Adrenal gland (tissue), 19 donors: ENCODE measurements around the gene NCKAP5. TPM values are rescaled to one million over a fixed set of nuclear protein-coding genes. Genes with fewer than 3 reads are reported as not detected.
A peak's percentile ranks its signal among the peaks of the same experiment; 100 is the strongest.

Source experiments
- DNase-seq, 7 donors: peaks; one replicate each; pipeline ENCODE4 v3.0.0-alpha.2; 2019 to 2020
- H3K27ac ChIP-seq, 5 donors: fragments of 200-600 bp; sonication (generic) in 4 of 5; 1 replicate in 3 of 5; 2 replicates in 2 of 5; pipeline versions ENCODE4 v1.5.1 to v1.8.0; 2016 to 2020; ENCODE audit warnings: mild to moderate bottlenecking in 1 of 5
- H3K27me3 ChIP-seq: fragments of 200-600 bp; 2 replicates; pipeline ENCODE4 v1.8.0; 2021
- H3K36me3 ChIP-seq, 2 donors: fragments of 200-600 bp; replicated peaks in 1 of 2; 1 replicate in 1 of 2; 2 replicates in 1 of 2; pipeline versions ENCODE4 v1.5.1 to v1.8.0; 2018 to 2022
- H3K4me1 ChIP-seq, 2 donors: fragments of 200-600 bp; replicated peaks in 1 of 2; 1 replicate in 1 of 2; 2 replicates in 1 of 2; pipeline versions ENCODE4 v1.5.1 to v1.8.0; 2018 to 2021
- H3K4me3 ChIP-seq, 4 donors: fragments of 200-600 bp; sonication (generic) in 3 of 4; one replicate each; pipeline ENCODE4 v1.5.1; 2016 to 2018
- H3K9me3 ChIP-seq, 3 donors: fragments of 200-600 bp; sonication (generic) in 1 of 3; replicated peaks in 1 of 3; 1 replicate in 2 of 3; 2 replicates in 1 of 3; pipeline versions ENCODE4 v1.5.1 to v1.8.0; 2016 to 2021
- POLR2A ChIP-seq, 2 donors: fragments of 450-650 bp; IDR thresholded peaks; one replicate each; pipeline ENCODE4 v1.6.1; 2017; ENCODE audit warnings: antibody characterized with exemption in 2 of 2, mild to moderate bottlenecking in 2 of 2, moderate library complexity in 1 of 2
- WGBS, 4 donors: extraction: QIAGEN DNeasy Blood & Tissue Kit in 2 of 4; methylation state at CpG; one replicate each; pipeline versions ENCODE4 v1.1.5 to v1.1.7; 2013 to 2017; 5-methylcytosine and 5-hydroxymethylcytosine counted together
- intact Hi-C, 2 donors: fragments of 100-400 bp; cut with DNase I; formaldehyde crosslinking; loops; one replicate each; pipeline versions ENCODE4 v1.14.1 to v1.15.0; 2022 to 2023
- long read RNA-seq, 10 donors: library from polyadenylated mRNA in 3 of 10; unstranded in 2 of 10; stranded (forward) in 1 of 10; transcript quantifications; one replicate each; pipeline ENCODE4 v2.0.0 and lab custom pipeline, GENCODE V29; 2021 to 2026
- polyA plus RNA-seq, 3 donors: library from polyadenylated mRNA; stranded (reverse); fragments of 200-250 nt in 2 of 3; fragments of 350-450 nt in 1 of 3; fragmentation: Illumina TruSeq in 1 of 3; extraction: RNeasy Lipid Tissue Mini Kit (QIAGEN cat#74804) in 1 of 3; gene quantifications; one replicate each; pipeline ENCODE4 v1.2.3, GENCODE V29; 2013 to 2014
- total RNA-seq, 9 donors: library from RNA; depleted of rRNA in 4 of 9; stranded (reverse); fragments of >200 nt in 4 of 9; fragments of 120-200 nt in 1 of 9; fragmentation: NEBNext Ultra II Directional in 1 of 9; extraction: Animal tissue kit (Norgen Biotek cat#: 25700) in 1 of 9; gene quantifications; one replicate each; pipeline versions ENCODE4 v1.1.0 to v1.2.4, GENCODE V29; 2013 to 2023
- TF ChIP-seq, protein P1 (sequence below), 6 experiments: fragments of 450-650 bp in 4 of 6; fragments of 200-600 bp in 2 of 6; sonication (generic) in 1 of 6; IDR thresholded peaks; 1 replicate in 5 of 6; 2 replicates in 1 of 6; pipeline versions ENCODE4 v1.5.1 to v1.8.0; 2016 to 2021; ENCODE audit warnings: antibody characterized with exemption in 6 of 6, mild to moderate bottlenecking in 2 of 6, moderate library complexity in 1 of 6
- donor health status: healthy with polysubstance abuse.
- donor health status: Bipolar disorder and iron deficiency.
- donor health status: DM: yes; HTN: yes; CAD: no.
- donor health status: DM: no; HTN: no; CAD: no.
- donor health status: DM: no; HTN: no; CAD: no.
- donor health status: DM: yes; HTN: yes; CAD: no.

The NCKAP5 gene
- total RNA-seq (1 to 10 TPM in 6 of 9 donors, under 1 TPM in 3; 0.06 to 2.5 (median 1.0) TPM), polyA plus RNA-seq (1 to 10 TPM in 2 of 3 donors, under 1 TPM in 1; 0.95 to 3.1 (median 1.1) TPM)
- long read RNA-seq, donor 1 = 0 reads
- long read RNA-seq, donor 2 = 0 reads
- long read RNA-seq, donor 3 = 0 reads
- long read RNA-seq, donor 4 = 0 reads
- long read RNA-seq, donor 5, partial matches to known transcripts = 0 of 2 reads
- long read RNA-seq, donor 5, other reads (novel, unspliced or antisense) = 2 of 2 reads
- long read RNA-seq, donor 6 = 0 reads
- long read RNA-seq, donor 7 = 0 reads
- long read RNA-seq, donor 8 = 0 reads
- long read RNA-seq, donor 9 = 0 reads
- long read RNA-seq, donor 10 = 0 reads

DNA sequence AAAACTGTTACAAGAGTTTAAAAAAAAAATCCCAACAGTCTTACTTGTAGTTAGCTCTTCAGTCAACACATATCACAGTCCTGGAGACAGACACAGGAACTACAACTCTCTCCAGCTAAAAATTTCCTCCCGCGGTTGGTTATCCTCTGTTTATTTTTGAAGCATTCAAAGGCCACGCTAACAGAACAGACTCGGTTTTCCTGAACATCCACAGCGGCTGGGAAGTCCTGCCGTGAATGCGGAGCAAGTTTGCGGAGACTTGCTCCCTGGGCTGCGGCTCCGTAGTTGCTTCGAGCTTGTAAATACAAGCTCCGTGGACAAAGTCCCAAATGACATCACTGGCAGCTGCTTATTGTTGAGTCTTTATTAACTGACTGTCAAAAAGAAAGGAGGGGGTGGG, at the start of gene NCKAP5:
Gene NCKAP5 (minus strand): TSS at position 292 of the 400 bp plus-strand sequence. CDS start 50,937 bp downstream, outside the sequence.
- no peaks in the 10 kb centered on the region for H3K9me3 ChIP-seq
- intact Hi-C loops = no loop called here
- no peaks in the 10 kb centered on the region for H3K27me3 ChIP-seq
- peak within 1 kb of the TSS in 1 of 5 donors; percentile 24 for H3K27ac ChIP-seq
- peak in 1 of 7 donors; percentile 56 for DNase-seq
- TF ChIP-seq, protein P1, sequence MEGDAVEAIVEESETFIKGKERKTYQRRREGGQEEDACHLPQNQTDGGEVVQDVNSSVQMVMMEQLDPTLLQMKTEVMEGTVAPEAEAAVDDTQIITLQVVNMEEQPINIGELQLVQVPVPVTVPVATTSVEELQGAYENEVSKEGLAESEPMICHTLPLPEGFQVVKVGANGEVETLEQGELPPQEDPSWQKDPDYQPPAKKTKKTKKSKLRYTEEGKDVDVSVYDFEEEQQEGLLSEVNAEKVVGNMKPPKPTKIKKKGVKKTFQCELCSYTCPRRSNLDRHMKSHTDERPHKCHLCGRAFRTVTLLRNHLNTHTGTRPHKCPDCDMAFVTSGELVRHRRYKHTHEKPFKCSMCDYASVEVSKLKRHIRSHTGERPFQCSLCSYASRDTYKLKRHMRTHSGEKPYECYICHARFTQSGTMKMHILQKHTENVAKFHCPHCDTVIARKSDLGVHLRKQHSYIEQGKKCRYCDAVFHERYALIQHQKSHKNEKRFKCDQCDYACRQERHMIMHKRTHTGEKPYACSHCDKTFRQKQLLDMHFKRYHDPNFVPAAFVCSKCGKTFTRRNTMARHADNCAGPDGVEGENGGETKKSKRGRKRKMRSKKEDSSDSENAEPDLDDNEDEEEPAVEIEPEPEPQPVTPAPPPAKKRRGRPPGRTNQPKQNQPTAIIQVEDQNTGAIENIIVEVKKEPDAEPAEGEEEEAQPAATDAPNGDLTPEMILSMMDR (IDR thresholded peaks at IDR 0.05) = no peak
- H3K36me3 ChIP-seq = no peaks in the 10 kb centered on the region
- H3K4me1 ChIP-seq = no peaks in the 10 kb centered on the region
- H3K4me3 ChIP-seq = peak within 1 kb of the TSS in 1 of 4 donors; percentile 20
- 13 to 17% (median 16%) methylated on average over 12 of the region's 12 CpGs for WGBS, 4 donors

DNA sequence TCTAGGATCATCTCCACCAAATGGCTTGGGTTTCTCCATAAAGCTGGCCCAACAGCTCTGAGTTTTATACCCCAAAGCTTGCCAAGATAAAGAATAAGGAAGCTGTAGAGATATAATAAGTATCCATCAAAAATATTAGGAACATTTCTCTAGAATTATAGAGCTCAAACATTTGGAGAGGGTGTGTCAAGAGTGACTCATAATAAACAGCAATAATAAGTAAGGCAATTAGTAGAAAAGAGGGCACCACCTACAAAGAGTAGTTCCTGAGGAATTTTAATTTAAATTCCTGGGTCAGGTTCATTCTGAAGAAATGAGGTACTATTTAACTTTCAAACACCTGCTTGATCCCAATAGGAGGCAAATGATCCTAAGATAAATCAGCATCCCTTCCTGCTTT, 41.4 kb upstream of the NCKAP5 start:
- no peak for DNase-seq
- Histone ChIP-seq H3K27me3 (no peaks in the 10 kb centered on the region), H3K9me3 (no peaks in the 10 kb centered on the region), H3K36me3 (no peaks in the 10 kb centered on the region), H3K4me3 (no peak overlapping the region), H3K4me1 (no peaks in the 10 kb centered on the region), H3K27ac (no peak overlapping the region)
- intact Hi-C loops = no loop called here
- TF ChIP-seq POLR2A (IDR thresholded peaks at IDR 0.05) = no peak
- TF ChIP-seq, protein P1 (IDR thresholded peaks at IDR 0.05) = no peak

DNA sequence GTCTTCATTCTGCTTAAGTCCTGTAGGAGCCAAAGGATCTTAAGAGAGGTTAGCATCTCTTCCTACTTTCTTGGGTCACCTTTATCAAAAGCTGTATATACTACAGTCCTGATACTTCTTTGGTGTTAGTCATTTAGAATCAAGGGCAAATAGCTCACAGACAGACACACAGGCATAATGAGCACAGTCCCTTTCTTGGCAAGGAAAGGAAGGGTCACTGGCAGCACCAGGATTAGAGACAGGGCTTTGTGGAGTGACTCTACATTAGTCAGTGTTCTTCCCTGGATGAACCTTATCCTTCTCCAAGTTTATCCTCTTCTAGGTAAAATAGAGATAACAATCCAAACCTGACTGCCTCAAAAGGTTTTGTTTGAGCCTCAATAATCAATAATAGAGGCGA, 40.0 kb upstream of the NCKAP5 start:
- TF ChIP-seq, protein P1 (IDR thresholded peaks at IDR 0.05) = no peak
- TF ChIP-seq POLR2A (IDR thresholded peaks at IDR 0.05) = no peak
- DNase-seq = no peak
- Histone ChIP-seq H3K9me3 (no peaks in the 10 kb centered on the region), H3K27ac (no peak overlapping the region), H3K4me3 (no peak overlapping the region), H3K36me3 (no peaks in the 10 kb centered on the region), H3K4me1 (no peaks in the 10 kb centered on the region), H3K27me3 (no peaks in the 10 kb centered on the region)
- 70 to 92% (median 86%) methylated on average over 1 of the region's 1 CpG for WGBS, 4 donors
- intact Hi-C loops = no loop called here

DNA sequence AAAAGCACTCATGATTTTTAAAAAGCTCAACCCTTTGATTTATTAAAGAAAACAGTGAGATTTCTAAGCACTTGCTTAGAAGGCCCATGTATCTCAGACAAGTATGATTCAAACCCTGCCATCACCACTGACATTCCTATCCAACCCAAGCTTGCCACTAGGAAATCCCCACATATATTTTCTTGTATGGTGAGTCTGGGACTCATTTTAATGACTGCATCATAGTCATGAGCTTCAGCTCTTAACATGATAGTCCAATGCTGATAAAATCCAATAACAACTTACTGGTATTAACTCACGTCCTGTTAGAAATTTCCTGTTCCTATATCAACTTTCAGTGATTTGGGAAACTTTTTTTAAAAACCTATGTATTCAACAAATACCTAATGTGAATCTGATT, 39.4 kb upstream of the NCKAP5 start:
- Histone ChIP-seq H3K4me1 (no peaks in the 10 kb centered on the region), H3K36me3 (no peaks in the 10 kb centered on the region), H3K27me3 (no peaks in the 10 kb centered on the region), H3K9me3 (no peaks in the 10 kb centered on the region), H3K27ac (no peak overlapping the region), H3K4me3 (no peak overlapping the region)
- TF ChIP-seq, protein P1 (IDR thresholded peaks at IDR 0.05) = no peak
- no peak for TF ChIP-seq POLR2A (IDR thresholded peaks at IDR 0.05)
- intact Hi-C loops = no loop called here
- 52 to 67% (median 64%) methylated on average over 1 of the region's 1 CpG for WGBS, 4 donors
- DNase-seq = no peak
